Stomach (tissue), 9 donors: Measurements from ENCODE around the gene MYOG. TPM values are rescaled to one million over a fixed set of nuclear protein-coding genes. Genes with fewer than 3 reads are reported as not detected.

Source experiments
- DNase-seq, 2 donors: peaks; one replicate each; pipeline versions ENCODE4 v3.0.0 to v3.0.0-alpha.2; 2013 to 2019
- H3K27ac ChIP-seq, 5 donors: fragments of 200-600 bp in 4 of 5; sonication (generic) in 4 of 5; one replicate each; pipeline ENCODE4 v1.5.1; 2013 to 2019; ENCODE audit warnings: mild to moderate bottlenecking in 1 of 5, moderate library complexity in 1 of 5
- H3K27me3 ChIP-seq, 3 donors: fragments of 200-600 bp; sonication (generic); one replicate each; pipeline ENCODE4 v1.5.1; 2017 to 2019; ENCODE audit warnings: mixed run types in 1 of 3
- H3K36me3 ChIP-seq, 4 donors: fragments of 200-600 bp; sonication (generic); 1 replicate in 3 of 4; 2 replicates in 1 of 4; pipeline ENCODE4 v1.5.1; 2016 to 2019
- H3K4me1 ChIP-seq, 4 donors: fragments of 200-600 bp; sonication (generic); one replicate each; pipeline ENCODE4 v1.5.1; 2016 to 2019
- H3K4me3 ChIP-seq, 4 donors: fragments of 200-600 bp; sonication (generic) in 3 of 4; one replicate each; pipeline ENCODE4 v1.5.1; 2016 to 2019; ENCODE audit warnings: mild to moderate bottlenecking in 1 of 4
- H3K9me3 ChIP-seq, 4 donors: fragments of 200-600 bp; sonication (generic); one replicate each; pipeline ENCODE4 v1.5.1; 2016 to 2019
- EP300 ChIP-seq: sonication (generic); formaldehyde crosslinking; IDR thresholded peaks from one replicate; pipeline ENCODE4 v1.6.1; 2017; ENCODE audit warnings: antibody characterized with exemption
- POLR2A ChIP-seq, 4 donors: fragments of 450-650 bp; IDR thresholded peaks; one replicate each; pipeline ENCODE4 v1.6.1; 2016; ENCODE audit warnings: antibody characterized with exemption in 4 of 4, control low read depth in 2 of 4, mild to moderate bottlenecking in 1 of 4, moderate library complexity in 1 of 4
- POLR2AphosphoS5 ChIP-seq, 3 donors: sonication (generic); formaldehyde crosslinking; IDR thresholded peaks; one replicate each; pipeline ENCODE4 v1.6.1; 2016; ENCODE audit warnings: antibody characterized with exemption in 3 of 3
- WGBS, 5 donors: extraction: QIAGEN DNeasy Blood & Tissue Kit in 3 of 5; methylation state at CpG; one replicate each; pipeline versions ENCODE4 v1.1.5 to v1.1.7; 2013 to 2018; 5-methylcytosine and 5-hydroxymethylcytosine counted together
- intact Hi-C: fragments of 100-400 bp; cut with DNase I; formaldehyde crosslinking; loops from one replicate; pipeline ENCODE4 v1.15.1; 2023; ENCODE audit warnings: low total_unique reads
- polyA plus RNA-seq, 3 donors: library from polyadenylated mRNA; stranded (reverse); fragments of 200-250 nt; gene quantifications; one replicate each; pipeline ENCODE4 v1.2.3, GENCODE V29; 2013
- total RNA-seq, 5 donors: library from RNA; depleted of rRNA; stranded (reverse); fragments of >200 nt; gene quantifications; one replicate each; pipeline versions ENCODE4 v1.1.0 to v1.2.3, GENCODE V29; 2014 to 2016
- TF ChIP-seq, protein P1 (sequence below), 7 experiments: fragments of 450-650 bp in 4 of 7; fragments of 200-600 bp in 3 of 7; sonication (generic) in 3 of 7; IDR thresholded peaks; one replicate each; pipeline ENCODE4 v1.5.1; 2016 to 2019; ENCODE audit warnings: antibody characterized with exemption in 7 of 7, control low read depth in 2 of 7, mild to moderate bottlenecking in 1 of 7
- donor health status: healthy with polysubstance abuse.
- donor health status: Bipolar disorder and iron deficiency.
- donor health status: healthy.

MYOG gene
- total and polyA plus RNA-seq, 8 donors: not detected

DNA sequence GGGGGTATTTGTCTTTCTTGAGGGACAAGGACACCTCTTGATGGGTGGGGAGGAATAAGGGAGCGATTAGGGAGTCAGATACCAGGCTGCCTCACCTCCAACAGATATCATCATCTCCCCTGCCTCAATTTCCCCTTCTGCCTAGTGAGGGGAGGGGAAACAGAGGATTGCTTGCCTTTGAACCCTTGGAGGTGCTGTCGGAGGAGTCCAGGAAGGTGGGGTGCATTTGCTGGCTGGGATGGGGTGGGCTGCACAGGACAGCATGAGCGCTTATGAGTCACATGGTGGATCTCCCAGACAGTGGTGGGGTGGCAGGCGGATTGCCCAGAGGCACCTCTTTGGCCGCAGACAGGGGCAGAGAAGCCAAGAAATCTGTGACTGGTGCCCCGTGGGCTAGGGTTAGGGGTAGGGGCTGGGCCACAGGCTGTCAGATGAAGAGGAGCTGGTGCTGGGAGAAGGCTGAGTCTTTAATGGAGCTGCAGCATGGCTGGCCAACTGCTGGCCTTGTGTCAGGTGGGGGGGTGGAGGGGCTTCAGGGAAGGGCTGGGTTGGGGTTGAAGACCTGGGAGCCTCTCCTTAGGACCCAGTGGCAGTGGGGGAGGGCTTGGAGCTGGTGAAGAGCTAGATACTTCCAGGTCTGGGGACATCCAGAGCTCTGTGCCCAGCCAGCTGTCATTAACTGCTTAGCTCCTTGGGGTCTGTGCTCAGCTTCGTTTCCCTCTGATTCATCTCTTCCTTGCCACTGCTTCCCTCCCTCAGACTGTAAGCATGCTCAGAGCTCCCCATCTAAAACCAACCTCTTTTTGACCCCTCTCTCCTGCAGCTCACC is 34.7 kb upstream of the MYOG start:
- peaks cover 0 to 97% (median 50%) of the 10 kb centered on the region in 3 donors for H3K27me3 ChIP-seq
- H3K9me3 ChIP-seq: no peaks in the 10 kb centered on the region
- intact Hi-C loops: no loop called here
- no peak overlapping the region for H3K4me3 ChIP-seq
- WGBS, 5 donors: 71 to 79% (median 75%) methylated on average over 7 of the region's 7 CpGs
- DNase-seq: no peak
- TF ChIP-seq POLR2AphosphoS5 (IDR thresholded peaks at IDR 0.05) (no peak), POLR2A (IDR thresholded peaks at IDR 0.05) (no peak), EP300 (no peak)
- TF ChIP-seq, protein P1, sequence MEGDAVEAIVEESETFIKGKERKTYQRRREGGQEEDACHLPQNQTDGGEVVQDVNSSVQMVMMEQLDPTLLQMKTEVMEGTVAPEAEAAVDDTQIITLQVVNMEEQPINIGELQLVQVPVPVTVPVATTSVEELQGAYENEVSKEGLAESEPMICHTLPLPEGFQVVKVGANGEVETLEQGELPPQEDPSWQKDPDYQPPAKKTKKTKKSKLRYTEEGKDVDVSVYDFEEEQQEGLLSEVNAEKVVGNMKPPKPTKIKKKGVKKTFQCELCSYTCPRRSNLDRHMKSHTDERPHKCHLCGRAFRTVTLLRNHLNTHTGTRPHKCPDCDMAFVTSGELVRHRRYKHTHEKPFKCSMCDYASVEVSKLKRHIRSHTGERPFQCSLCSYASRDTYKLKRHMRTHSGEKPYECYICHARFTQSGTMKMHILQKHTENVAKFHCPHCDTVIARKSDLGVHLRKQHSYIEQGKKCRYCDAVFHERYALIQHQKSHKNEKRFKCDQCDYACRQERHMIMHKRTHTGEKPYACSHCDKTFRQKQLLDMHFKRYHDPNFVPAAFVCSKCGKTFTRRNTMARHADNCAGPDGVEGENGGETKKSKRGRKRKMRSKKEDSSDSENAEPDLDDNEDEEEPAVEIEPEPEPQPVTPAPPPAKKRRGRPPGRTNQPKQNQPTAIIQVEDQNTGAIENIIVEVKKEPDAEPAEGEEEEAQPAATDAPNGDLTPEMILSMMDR (IDR thresholded peaks at IDR 0.05): no peak
- H3K36me3 ChIP-seq: no peaks in the 10 kb centered on the region
- H3K27ac ChIP-seq: no peak overlapping the region
- peaks cover 6 to 10% (median 8%) of the 10 kb centered on the region in 4 donors for H3K4me1 ChIP-seq

DNA sequence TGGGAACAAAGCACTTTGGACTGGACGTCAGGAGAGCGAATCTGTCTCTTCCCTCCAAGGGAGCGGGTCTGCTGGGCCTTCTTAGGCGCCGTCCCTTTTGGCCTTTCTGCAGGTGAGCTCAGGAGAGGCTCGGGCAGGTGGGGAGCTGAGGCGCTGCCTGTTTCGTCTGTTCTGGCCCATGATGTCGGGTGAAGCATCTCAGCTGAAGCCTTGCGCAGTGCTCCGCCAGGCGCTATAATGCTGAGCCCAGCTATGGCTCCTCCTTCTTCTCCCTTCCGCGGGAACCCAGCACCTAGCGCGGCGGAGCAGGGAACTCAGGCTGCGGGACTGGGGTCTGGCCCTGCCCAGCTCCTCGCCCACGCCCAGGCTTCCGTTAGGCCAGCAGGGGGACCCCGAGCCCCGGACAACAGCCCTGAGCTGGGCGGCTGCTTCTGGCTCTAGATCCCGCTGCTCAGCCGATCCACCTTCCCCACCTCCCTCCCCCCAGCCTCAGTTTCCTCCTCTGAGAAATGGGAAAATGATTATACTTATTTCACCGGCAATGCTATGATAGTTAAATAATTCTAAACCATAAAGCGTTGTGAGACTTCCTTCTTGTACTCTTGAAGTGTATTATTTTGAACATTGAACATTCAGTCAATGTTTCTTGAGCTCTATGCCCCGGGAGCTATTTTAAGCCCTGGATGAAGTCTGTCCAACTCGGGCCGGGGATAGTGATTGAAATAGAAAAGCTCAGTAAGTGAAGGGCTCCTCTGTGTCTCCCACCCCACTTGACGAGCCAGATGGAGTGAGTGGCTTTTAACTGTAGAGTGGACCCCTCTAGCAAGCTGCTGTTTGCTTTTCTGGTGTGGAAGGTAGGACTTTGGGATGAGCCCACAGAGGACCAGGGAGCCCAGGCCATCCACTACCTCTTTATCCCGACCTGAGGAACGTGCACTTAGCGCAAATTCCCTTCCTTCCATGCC is 32.1 kb upstream of the MYOG start:
- intact Hi-C loops: loop anchor here (5.0 kb wide), 1 partner anchor 99 kb away; no protein-coding TSS in a partner anchor
- H3K36me3 ChIP-seq: no peaks in the 10 kb centered on the region
- H3K27ac ChIP-seq: no peak overlapping the region
- TF ChIP-seq, protein P1 (IDR thresholded peaks at IDR 0.05): peak in 5 of 7 experiments; percentile 55 to 77 (median 64)
- TF ChIP-seq POLR2AphosphoS5 (IDR thresholded peaks at IDR 0.05): no peak
- peaks cover 6 to 10% (median 8%) of the 10 kb centered on the region in 4 donors for H3K4me1 ChIP-seq
- H3K9me3 ChIP-seq: no peaks in the 10 kb centered on the region
- no peak overlapping the region for H3K4me3 ChIP-seq
- peak; percentile 72 to 91 for DNase-seq
- 21 to 29% (median 22%) methylated on average over 26 to 35 of the region's 35 CpGs for WGBS, 5 donors
- H3K27me3 ChIP-seq: peaks cover 0 to 71% (median 35%) of the 10 kb centered on the region in 3 donors

DNA sequence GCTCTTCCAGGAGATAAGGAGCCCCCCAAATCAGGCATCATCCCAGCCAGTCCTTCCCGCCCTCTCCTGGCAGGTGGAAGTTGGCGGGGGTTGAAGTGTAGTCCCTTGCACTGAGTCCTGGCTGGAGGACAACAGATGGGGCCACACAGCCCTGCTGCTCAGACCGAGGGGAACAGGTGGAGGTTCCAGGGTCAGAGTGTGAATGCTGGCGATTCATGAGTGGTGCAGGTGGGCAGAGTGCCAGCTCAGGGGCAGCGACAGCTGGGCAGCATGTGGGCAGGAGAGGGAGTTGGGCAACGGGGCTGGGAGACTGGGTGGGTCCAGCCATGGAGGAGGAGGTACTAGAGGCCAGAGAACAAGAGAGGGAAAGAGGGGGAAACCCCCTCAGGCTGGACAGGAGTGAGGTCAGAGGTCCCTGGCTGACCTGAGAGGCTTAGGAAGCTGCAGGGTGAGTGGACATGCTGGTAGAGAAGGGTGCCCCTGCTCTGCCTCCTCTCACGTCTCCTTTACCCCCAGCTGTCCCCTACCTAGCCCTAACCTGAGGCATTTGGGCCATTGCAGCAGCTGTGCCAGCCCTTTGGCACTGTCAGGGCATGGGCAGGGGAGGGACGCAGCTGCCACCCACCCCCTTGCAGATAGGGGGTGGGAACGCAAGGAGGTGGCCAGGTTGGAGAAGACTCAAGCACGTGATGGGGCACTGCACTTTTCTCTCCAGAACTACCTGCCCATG is 30.4 kb upstream of the MYOG start:
- Histone ChIP-seq H3K27ac (no peak overlapping the region), H3K36me3 (no peaks in the 10 kb centered on the region), H3K4me3 (no peak overlapping the region), H3K9me3 (no peaks in the 10 kb centered on the region), H3K4me1 (peaks cover 6 to 12% (median 9%) of the 10 kb centered on the region in 4 donors), H3K27me3 (peaks cover 0 to 54% (median 35%) of the 10 kb centered on the region in 3 donors)
- no peak for TF ChIP-seq POLR2A (IDR thresholded peaks at IDR 0.05)
- no peak for TF ChIP-seq EP300
- TF ChIP-seq POLR2AphosphoS5 (IDR thresholded peaks at IDR 0.05): no peak
- TF ChIP-seq, protein P1 (IDR thresholded peaks at IDR 0.05): no peak
- DNase-seq: no peak
- WGBS, 5 donors: 51 to 63% (median 53%) methylated on average over 10 of the region's 10 CpGs
- intact Hi-C loops: loop anchor here (5.0 kb wide), 1 partner anchor 101 kb away; no protein-coding TSS in a partner anchor
